Keratinocyte (primary cell): ENCODE measurements around the gene FAT2. TPM values are rescaled to one million over a fixed set of nuclear protein-coding genes. Genes with fewer than 3 reads are reported as not detected.

Experiments
- DNase-seq: peaks from one replicate; pipeline ENCODE4 v3.0.0-alpha.2; 2011; ENCODE audit warnings: low read depth, missing footprints, low spot score
- FAIRE-seq: peaks from 2 replicates; lab custom pipeline; 2011; peaks lifted over from hg19 to GRCh38; lab: Jason Lieb, UNC
- H2AFZ ChIP-seq: 2 replicates; pipeline ENCODE4 v1.6.0; 2012; ENCODE audit warnings: low read length, control low read depth, inconsistent platforms; ENCODE audit not compliant: control insufficient read depth
- H3K27ac ChIP-seq: 2 replicates; pipeline ENCODE4 v1.5.1; 2011; ENCODE audit warnings: low read length; ENCODE audit not compliant: control insufficient read depth, insufficient read depth
- H3K27me3 ChIP-seq: 3 replicates; pipeline ENCODE4 v1.6.0; 2011; ENCODE audit warnings: low read length; ENCODE audit not compliant: control insufficient read depth, insufficient read depth; ENCODE audit errors: extremely low read depth
- H3K36me3 ChIP-seq, 2 experiments: 2 replicates in 1 of 2; 3 replicates in 1 of 2; pipeline ENCODE4 v1.5.1; 2011; ENCODE audit warnings: low read length in 2 of 2, mild to moderate bottlenecking in 1 of 2; ENCODE audit not compliant: control insufficient read depth in 2 of 2, insufficient read depth in 2 of 2; ENCODE audit errors: extremely low read depth in 1 of 2
- H3K4me1 ChIP-seq: 3 replicates; pipeline ENCODE4 v1.5.1; 2011; ENCODE audit warnings: low read length; ENCODE audit not compliant: control insufficient read depth, insufficient read depth; ENCODE audit errors: extremely low read depth
- H3K4me2 ChIP-seq: 3 replicates; pipeline ENCODE4 v1.6.0; 2011; ENCODE audit warnings: low read depth, low read length; ENCODE audit not compliant: control insufficient read depth, insufficient read depth; ENCODE audit errors: extremely low read depth
- H3K4me3 ChIP-seq, 3 experiments: fragments of 200-600 bp in 1 of 3; sonication (generic) in 1 of 3; 2 replicates in 2 of 3; 3 replicates in 1 of 3; pipeline ENCODE4 v1.5.1; 2011 to 2016; ENCODE audit warnings: low read length in 3 of 3, mild to moderate bottlenecking in 3 of 3, control low read depth in 2 of 3, inconsistent platforms in 1 of 3, low read depth in 1 of 3, mixed read lengths in 1 of 3, mixed run types in 1 of 3, moderate library complexity in 1 of 3; ENCODE audit not compliant: control insufficient read depth in 2 of 3, insufficient read depth in 2 of 3; ENCODE audit errors: extremely low read depth in 1 of 3
- H3K79me2 ChIP-seq: 2 replicates; pipeline ENCODE4 v1.6.0; 2012; ENCODE audit warnings: low read length; ENCODE audit not compliant: control insufficient read depth, insufficient read depth
- H3K9ac ChIP-seq: 3 replicates; pipeline ENCODE4 v1.6.0; 2011; ENCODE audit warnings: low read length; ENCODE audit not compliant: control insufficient read depth, insufficient read depth; ENCODE audit errors: extremely low read depth
- H3K9me1 ChIP-seq: 3 replicates; pipeline ENCODE4 v1.6.0; 2011; ENCODE audit warnings: low read length; ENCODE audit not compliant: control insufficient read depth, insufficient read depth; ENCODE audit errors: extremely low read depth
- H3K9me3 ChIP-seq: 2 replicates; pipeline ENCODE4 v1.5.1; 2012; ENCODE audit warnings: low read depth, low read length; ENCODE audit not compliant: control insufficient read depth
- H4K20me1 ChIP-seq: 3 replicates; pipeline ENCODE4 v1.6.0; 2011; ENCODE audit warnings: low read length; ENCODE audit not compliant: control insufficient read depth, insufficient read depth; ENCODE audit errors: extremely low read depth
- CTCF ChIP-seq, 3 experiments: IDR thresholded peaks in 1 of 3; conservative IDR thresholded peaks in 1 of 3; optimal IDR thresholded peaks in 1 of 3; 2 replicates in 2 of 3; 3 replicates in 1 of 3; pipeline versions ENCODE3 to v1.5.1; 2011; ENCODE audit warnings: low read length in 3 of 3, mild to moderate bottlenecking in 3 of 3, moderate library complexity in 2 of 3, control low read depth in 1 of 3, inconsistent platforms in 1 of 3; ENCODE audit not compliant: insufficient read depth in 2 of 3; ENCODE audit errors: extremely low read depth in 1 of 3
- EZH2 ChIP-seq: IDR thresholded peaks from one replicate; pipeline ENCODE4 v1.6.1; 2012; ENCODE audit warnings: inconsistent platforms, mild to moderate bottlenecking, low read length, moderate library complexity
- dilution Hi-C: fragments of 300-500 bp; cut with MboI; formaldehyde crosslinking; loops from one replicate; pipeline ENCODE4 v1.7.0; 2020; ENCODE audit warnings: low sequenced_read_pairs; ENCODE audit not compliant: extremely low pct_ligation_motif_present
- polyA plus RNA-seq, 5 experiments: library from polyadenylated mRNA; depleted of rRNA in 3 of 5; stranded (reverse) in 3 of 5; stranded (forward) in 1 of 5; unstranded in 1 of 5; fragments of >200 nt; gene quantifications; 1 replicate in 1 of 5; 2 replicates in 3 of 5; 3 replicates in 1 of 5; pipeline versions ENCODE4 v1.2.1 to v1.2.3, GENCODE V29; 2011 to 2012; ENCODE audit warnings: missing spikeins in 2 of 5, low read depth in 1 of 5, low replicate concordance in 1 of 5

Gene FAT2
- polyA plus RNA-seq, 1 donor (not counting 4 experiments of a cell fraction or from before 2014, with no cell fraction given): 35.0 TPM

DNA sequence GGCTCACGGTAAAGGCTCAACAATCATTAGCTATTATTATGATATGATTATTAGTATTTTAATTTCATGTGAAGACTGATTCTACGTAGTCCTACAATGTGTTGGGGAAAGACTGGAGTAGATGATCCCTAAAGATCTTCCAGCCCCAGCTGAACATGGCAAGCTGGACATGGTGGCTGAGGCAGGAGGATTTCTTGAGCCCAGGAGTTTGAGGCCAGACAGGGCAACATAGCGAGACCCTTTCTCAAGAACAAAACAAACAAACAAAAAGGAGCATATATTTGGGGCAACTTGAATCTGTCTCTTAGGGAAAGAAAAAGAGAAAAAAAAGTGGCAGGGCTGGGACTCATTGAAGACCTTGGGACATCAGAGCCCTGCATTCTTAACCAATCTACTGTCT, 16.2 kb upstream of the FAT2 start:
- H4K20me1 ChIP-seq: no peaks in the 10 kb centered on the region
- no peak for TF ChIP-seq CTCF (optimal IDR thresholded peaks at IDR 0.05 in 1 of 3, IDR thresholded peaks at IDR 0.05 in 1 of 3, conservative IDR thresholded peaks at IDR 0.05 in 1 of 3; ENCODE audit: extremely low read depth in 1 of 3, insufficient read depth in 2 of 3, low read length in 3 of 3)
- TF ChIP-seq EZH2: no peak
- H3K27me3 ChIP-seq: no peaks in the 10 kb centered on the region
- dilution Hi-C loops: no loop called here
- peaks cover 2% of the 10 kb centered on the region for H3K4me1 ChIP-seq
- no peaks in the 10 kb centered on the region for H3K9me1 ChIP-seq
- FAIRE-seq: no peak
- no peak overlapping the region for H3K4me2 ChIP-seq
- H3K27ac ChIP-seq: no peak overlapping the region
- H3K4me3 ChIP-seq: no peak overlapping the region
- no peaks in the 10 kb centered on the region for H3K9me3 ChIP-seq
- no peak for DNase-seq
- H3K9ac ChIP-seq: no peak overlapping the region
- no peaks in the 10 kb centered on the region for H3K79me2 ChIP-seq
- H2AFZ ChIP-seq: no peak overlapping the region
- no peaks in the 10 kb centered on the region for H3K36me3 ChIP-seq

- Histone ChIP-seq H3K27me3 (no peaks in the 10 kb centered on the region), H4K20me1 (no peaks in the 10 kb centered on the region), H3K9me3 (no peaks in the 10 kb centered on the region), H3K79me2 (no peaks in the 10 kb centered on the region), H3K36me3 (no peaks in the 10 kb centered on the region), H3K4me1 (no peaks in the 10 kb centered on the region), H3K9me1 (no peaks in the 10 kb centered on the region), H3K4me2 (no peak overlapping the region), H3K4me3 (no peak overlapping the region), H3K9ac (no peak overlapping the region), H2AFZ (no peak overlapping the region), H3K27ac (no peak overlapping the region)
- no peak for TF ChIP-seq EZH2
- no peak for TF ChIP-seq CTCF (optimal IDR thresholded peaks at IDR 0.05 in 1 of 3, IDR thresholded peaks at IDR 0.05 in 1 of 3, conservative IDR thresholded peaks at IDR 0.05 in 1 of 3; ENCODE audit: extremely low read depth in 1 of 3, insufficient read depth in 2 of 3, low read length in 3 of 3)
- FAIRE-seq (no peak), DNase-seq (no peak)
- dilution Hi-C loops: no loop called here
Measured at GRCh38 chr5:151605559-151605958, 14.4 kb upstream of the FAT2 start.
